HUES48 (cell line): ENCODE data around the gene LGI1.

Experiments
- H3K27ac ChIP-seq: one replicate; pipeline ENCODE4 v1.7.0; 2013; ENCODE audit warnings: low read depth, low read length, inconsistent platforms
- H3K27me3 ChIP-seq: 2 replicates; pipeline ENCODE4 v1.6.1; 2013; ENCODE audit warnings: mild to moderate bottlenecking, low read length; ENCODE audit not compliant: control insufficient read depth, insufficient read depth
- H3K36me3 ChIP-seq: 2 replicates; pipeline ENCODE4 v1.6.1; 2013; ENCODE audit warnings: low read length; ENCODE audit not compliant: control insufficient read depth, insufficient read depth
- H3K4me1 ChIP-seq: 2 replicates; pipeline ENCODE4 v1.6.1; 2013; ENCODE audit warnings: mild to moderate bottlenecking, low read length; ENCODE audit not compliant: control insufficient read depth, insufficient read depth
- H3K4me3 ChIP-seq: 2 replicates; pipeline ENCODE4 v1.5.1; 2013; ENCODE audit warnings: mild to moderate bottlenecking, low read depth, low read length
- H3K9ac ChIP-seq: 2 replicates; pipeline ENCODE4 v1.6.1; 2013; ENCODE audit warnings: mild to moderate bottlenecking, low read depth, low read length, moderate library complexity
- H3K9me3 ChIP-seq: 2 replicates; pipeline ENCODE4 v1.6.1; 2013; ENCODE audit warnings: low read length; ENCODE audit not compliant: control insufficient read depth, insufficient read depth

LGI1 gene

DNA sequence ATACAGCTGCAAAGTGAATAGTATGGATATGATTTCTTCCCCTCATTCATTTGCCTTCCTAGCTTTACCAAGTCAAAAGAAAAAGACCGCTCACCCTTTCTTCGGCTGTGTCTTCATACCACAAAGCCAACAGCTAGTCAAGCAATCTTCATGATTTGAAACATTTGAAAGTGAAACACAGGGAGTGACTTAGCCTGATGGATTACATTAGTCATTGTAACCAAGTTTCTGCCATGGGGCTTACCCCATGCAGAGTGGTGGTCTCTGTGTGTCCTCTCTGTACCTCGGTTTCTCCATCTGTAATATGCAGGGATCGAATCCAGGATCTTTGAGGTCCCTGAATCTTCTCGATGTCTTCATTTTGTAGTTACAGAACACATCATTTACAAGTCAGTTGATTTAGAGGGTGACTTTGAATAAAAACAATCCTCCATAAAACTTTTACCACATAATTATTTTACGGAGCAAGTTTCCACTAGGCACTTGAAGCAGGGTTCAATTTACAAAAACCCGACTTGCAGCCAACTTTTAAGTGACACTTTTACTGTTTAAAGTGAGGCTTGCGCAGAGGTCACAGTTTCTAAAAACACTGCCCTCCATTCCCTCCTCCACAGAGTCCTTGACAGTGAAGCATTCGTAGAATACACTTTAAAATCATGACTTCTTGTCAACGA, 2.2 kb upstream of the LGI1 start:
- peaks cover 61% of the 10 kb centered on the region for H3K4me1 ChIP-seq
- no peak overlapping the region for H3K27ac ChIP-seq
- peaks cover 35% of the 10 kb centered on the region for H3K27me3 ChIP-seq
- no peaks in the 10 kb centered on the region for H3K9me3 ChIP-seq
- H3K4me3 ChIP-seq = no peak overlapping the region
- H3K9ac ChIP-seq = no peak overlapping the region
- H3K36me3 ChIP-seq = no peaks in the 10 kb centered on the region

DNA sequence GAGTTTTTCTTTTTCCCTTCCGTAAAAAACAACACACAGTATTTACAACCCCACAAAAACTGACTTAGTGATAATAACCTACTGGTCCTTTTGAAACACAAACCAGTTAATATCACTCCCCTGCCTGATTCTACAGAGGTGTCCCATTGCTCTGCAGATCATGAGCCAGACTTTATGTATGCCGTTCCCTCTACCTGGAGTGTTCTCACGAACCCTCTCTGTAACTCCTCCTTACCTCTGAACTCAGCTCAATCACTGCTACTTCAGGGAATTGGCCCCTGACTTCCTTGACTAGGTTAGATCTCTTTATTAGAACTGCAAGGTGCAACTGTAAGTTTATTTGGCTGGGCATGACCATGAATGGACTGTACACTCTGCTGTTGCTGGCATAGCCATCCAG, 1.6 kb upstream of the LGI1 start:
- no peaks in the 10 kb centered on the region for H3K9me3 ChIP-seq
- H3K27ac ChIP-seq = no peak overlapping the region
- H3K4me1 ChIP-seq = peaks cover 61% of the 10 kb centered on the region
- H3K9ac ChIP-seq = no peak overlapping the region
- no peaks in the 10 kb centered on the region for H3K36me3 ChIP-seq
- no peak overlapping the region for H3K4me3 ChIP-seq
- peaks cover 35% of the 10 kb centered on the region for H3K27me3 ChIP-seq

DNA sequence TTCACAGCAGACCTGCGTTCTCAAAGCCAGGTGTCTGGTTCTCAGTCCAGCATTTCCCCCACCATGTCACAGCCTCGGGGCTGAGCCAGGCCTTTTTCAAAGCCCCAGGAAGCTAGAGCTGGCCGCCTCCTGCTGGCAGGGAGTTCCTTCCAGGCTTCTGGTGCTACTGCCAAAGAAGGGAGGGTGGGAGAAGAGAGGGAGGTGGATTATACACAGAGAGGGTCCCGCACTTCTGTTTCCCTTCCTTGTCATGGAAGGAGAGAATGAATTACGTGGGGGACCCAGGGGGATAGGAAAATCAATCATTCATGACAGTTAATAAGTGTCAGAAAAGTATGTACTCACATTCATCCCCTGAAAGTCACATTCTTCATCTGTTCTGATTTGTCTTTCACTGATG, 600 bp upstream of the LGI1 start:
- Histone ChIP-seq H3K4me1 (peaks cover 55% of the 10 kb centered on the region), H3K9ac (no peak overlapping the region), H3K36me3 (no peaks in the 10 kb centered on the region), H3K27me3 (peaks cover 35% of the 10 kb centered on the region), H3K4me3 (no peak overlapping the region), H3K27ac (peak overlapping the region; percentile 11), H3K9me3 (no peaks in the 10 kb centered on the region)

DNA sequence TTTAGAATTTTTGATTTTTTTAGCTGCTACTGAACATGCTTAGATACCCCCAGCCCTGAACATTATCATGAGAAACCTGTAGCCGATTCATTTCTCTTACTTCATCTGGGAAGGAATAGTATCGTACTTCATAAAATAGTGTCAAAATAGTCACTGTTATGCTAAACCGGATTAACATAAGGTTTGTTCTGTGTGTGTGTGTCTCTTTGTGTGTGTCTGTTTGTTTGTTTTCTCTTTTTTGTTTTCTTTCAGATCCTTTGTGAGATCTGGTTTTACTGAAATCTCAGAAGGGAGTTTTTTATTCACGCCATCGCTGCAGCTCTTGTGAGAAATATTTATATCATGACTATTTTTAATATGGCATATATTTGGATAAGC, 761 bp downstream of the LGI1 start:
- H3K27ac ChIP-seq = peak overlapping the region; percentile 68
- H3K4me1 ChIP-seq = peaks cover 55% of the 10 kb centered on the region
- peaks cover 35% of the 10 kb centered on the region for H3K27me3 ChIP-seq
- no peaks in the 10 kb centered on the region for H3K9me3 ChIP-seq
- no peaks in the 10 kb centered on the region for H3K36me3 ChIP-seq
- peak overlapping the region; percentile 27; the same call in 1 of the 2 replicates for H3K4me3 ChIP-seq
- no peak overlapping the region for H3K9ac ChIP-seq

DNA sequence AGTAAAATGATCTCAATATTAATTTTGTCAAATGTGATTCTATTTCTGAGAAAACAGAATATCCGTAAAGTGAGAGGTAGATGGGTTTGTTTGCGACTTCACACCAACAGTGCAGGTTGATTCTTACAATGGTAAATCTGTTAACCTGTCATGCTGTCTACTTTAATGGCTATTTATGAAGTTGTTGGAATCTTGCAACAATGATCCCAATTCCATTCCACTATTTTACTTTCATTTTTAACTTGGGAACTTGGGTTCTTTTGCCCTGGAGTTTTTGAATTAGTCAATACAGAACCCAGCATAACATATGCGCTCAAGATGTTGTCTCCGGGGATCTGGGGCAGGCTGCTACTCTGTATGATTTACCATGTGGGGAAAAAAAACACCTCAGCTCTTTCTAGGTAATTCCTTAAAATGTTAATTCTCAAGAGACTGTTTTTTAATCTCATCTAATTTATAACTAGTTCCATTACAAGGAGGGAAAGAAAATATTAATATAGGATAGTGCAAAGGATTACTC, 1.2 kb downstream of the LGI1 start:
- peaks cover 35% of the 10 kb centered on the region for H3K27me3 ChIP-seq
- no peaks in the 10 kb centered on the region for H3K9me3 ChIP-seq
- H3K4me1 ChIP-seq = peaks cover 55% of the 10 kb centered on the region
- peak overlapping the region; percentile 50 for H3K27ac ChIP-seq
- peak overlapping the region; percentile 27 for H3K4me3 ChIP-seq
- no peaks in the 10 kb centered on the region for H3K36me3 ChIP-seq
- H3K9ac ChIP-seq = no peak overlapping the region

DNA sequence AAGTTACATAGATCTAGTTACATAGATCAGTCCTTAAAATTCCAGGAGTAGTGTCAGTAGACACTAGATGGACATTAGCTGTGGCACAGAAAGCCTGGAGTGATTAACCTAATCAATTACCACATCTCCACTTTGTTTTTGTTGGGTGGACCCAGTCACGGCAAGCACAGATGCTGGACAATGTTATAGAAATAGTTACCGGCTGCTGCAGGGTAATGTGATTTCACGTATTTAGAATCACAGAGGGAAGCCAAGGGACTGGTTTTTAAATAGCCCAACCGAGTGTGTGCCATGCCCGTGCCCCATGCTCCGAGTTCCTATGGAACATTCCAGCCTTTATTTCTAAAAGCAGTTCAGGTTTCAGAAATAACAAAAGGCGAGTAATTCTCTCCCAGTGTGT, 2.8 kb downstream of the LGI1 start:
- H3K4me3 ChIP-seq = no peak overlapping the region
- peaks cover 35% of the 10 kb centered on the region for H3K27me3 ChIP-seq
- H3K27ac ChIP-seq = no peak overlapping the region
- no peak overlapping the region for H3K9ac ChIP-seq
- no peaks in the 10 kb centered on the region for H3K36me3 ChIP-seq
- peaks cover 51% of the 10 kb centered on the region for H3K4me1 ChIP-seq
- H3K9me3 ChIP-seq = no peaks in the 10 kb centered on the region

DNA sequence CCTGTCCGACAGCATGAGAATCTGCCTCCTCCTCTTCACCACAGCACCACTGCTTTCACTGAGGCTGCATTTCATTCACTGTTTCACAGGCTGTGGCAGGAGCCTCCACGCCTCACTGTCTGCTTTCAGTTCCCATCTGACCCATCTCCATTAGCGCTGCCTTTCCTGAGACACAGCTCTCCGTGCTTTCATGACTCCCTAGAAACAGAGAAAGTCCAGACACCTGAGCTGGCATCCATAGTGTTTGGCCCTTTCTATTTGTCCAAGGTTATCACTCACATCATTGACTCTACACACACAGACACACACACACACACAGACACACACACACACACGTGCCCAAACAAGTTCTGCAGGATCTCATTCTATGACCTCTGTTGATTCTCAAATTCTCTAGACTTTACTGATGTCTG, 5.2 kb downstream of the LGI1 start:
- H3K4me3 ChIP-seq = no peak overlapping the region
- H3K4me1 ChIP-seq = peaks cover 38% of the 10 kb centered on the region
- no peak overlapping the region for H3K9ac ChIP-seq
- peaks cover 19% of the 10 kb centered on the region for H3K27me3 ChIP-seq
- no peaks in the 10 kb centered on the region for H3K9me3 ChIP-seq
- no peak overlapping the region for H3K27ac ChIP-seq
- H3K36me3 ChIP-seq = no peaks in the 10 kb centered on the region

DNA sequence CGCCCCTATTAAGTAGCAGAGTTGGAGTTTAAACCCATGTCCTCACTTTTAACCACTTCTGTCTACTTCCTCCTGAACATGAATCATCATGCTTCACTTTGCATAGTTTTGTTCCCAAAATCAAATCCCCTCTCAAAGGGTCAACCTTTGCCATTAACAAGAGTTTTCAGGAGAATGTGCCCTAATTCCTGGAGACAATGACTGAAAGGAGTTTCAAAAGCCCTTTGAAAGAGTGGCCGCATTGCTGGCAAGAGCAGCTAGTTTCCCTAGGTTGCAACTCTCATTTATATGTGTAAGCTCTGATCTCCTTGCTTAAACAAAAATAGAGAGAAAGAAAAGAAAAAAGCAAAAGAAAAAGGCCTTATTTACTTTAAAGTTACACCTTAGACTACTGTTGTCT, 9.2 kb downstream of the LGI1 start:
- no peaks in the 10 kb centered on the region for H3K9me3 ChIP-seq
- peaks cover 11% of the 10 kb centered on the region; the same call in 1 of the 2 replicates for H3K4me1 ChIP-seq
- H3K9ac ChIP-seq = no peak overlapping the region
- no peaks in the 10 kb centered on the region for H3K36me3 ChIP-seq
- no peaks in the 10 kb centered on the region for H3K27me3 ChIP-seq
- peak overlapping the region; percentile 56 for H3K27ac ChIP-seq
- H3K4me3 ChIP-seq = no peak overlapping the region

DNA sequence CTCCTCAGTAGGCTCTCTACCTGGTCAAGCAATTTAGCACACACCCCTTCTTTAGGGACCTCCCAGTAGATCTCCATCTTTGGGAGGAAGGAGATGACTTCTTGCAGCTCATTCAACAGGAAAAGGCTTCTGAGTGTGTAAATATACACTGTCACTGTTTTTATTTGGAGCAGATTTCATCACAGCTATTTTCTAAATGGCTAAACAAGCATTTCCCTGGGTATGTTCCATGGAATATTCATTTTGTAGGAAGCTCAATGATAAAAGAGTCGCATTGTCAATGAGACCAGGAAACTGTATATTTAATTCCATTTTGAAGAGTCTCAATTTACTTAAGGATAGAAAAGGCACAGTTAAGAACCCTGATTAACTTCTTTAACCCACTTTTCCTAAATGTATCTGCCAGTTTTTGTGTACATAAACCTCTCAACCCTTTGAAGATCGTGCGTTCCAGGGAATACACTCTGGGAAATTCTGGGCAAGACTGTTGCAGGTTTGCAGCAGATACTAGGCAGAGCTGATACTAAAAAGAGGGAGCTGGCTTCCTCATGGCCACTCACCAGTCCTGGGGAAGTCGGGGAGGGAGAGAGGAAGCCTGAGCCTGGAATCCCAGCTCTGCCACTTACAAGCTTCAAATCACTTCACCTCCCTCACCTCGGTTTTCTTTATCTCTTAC, 10.1 kb downstream of the LGI1 start:
- Histone ChIP-seq H3K27ac (peak overlapping the region; percentile 56), H3K4me3 (no peak overlapping the region), H3K4me1 (peaks cover 11% of the 10 kb centered on the region; the same call in 1 of the 2 replicates), H3K9ac (no peak overlapping the region), H3K27me3 (no peaks in the 10 kb centered on the region), H3K9me3 (no peaks in the 10 kb centered on the region), H3K36me3 (no peaks in the 10 kb centered on the region)

DNA sequence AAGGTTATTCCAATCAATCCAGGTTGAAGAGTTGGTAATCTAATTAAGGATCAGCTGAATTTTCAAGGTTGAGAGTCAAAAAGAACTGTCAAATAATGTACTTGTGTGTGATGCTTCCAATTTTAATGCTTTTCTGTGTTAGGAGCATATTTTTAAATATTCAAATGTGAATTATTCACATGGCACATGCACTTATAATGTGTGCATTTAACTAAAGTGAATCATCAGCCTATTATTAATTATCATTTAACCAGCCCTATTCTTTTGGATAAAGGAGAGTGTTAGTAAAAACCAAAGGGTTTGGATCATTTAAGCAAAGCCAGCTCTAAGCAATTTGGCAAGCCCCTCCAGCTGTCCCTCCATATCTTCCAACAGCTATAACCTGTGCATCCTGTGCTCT, 11.2 kb downstream of the LGI1 start:
- Histone ChIP-seq H3K4me1 (peaks cover 11% of the 10 kb centered on the region; the same call in 1 of the 2 replicates), H3K36me3 (no peaks in the 10 kb centered on the region), H3K27me3 (no peaks in the 10 kb centered on the region), H3K9ac (no peak overlapping the region), H3K27ac (no peak overlapping the region), H3K9me3 (no peaks in the 10 kb centered on the region), H3K4me3 (no peak overlapping the region)

DNA sequence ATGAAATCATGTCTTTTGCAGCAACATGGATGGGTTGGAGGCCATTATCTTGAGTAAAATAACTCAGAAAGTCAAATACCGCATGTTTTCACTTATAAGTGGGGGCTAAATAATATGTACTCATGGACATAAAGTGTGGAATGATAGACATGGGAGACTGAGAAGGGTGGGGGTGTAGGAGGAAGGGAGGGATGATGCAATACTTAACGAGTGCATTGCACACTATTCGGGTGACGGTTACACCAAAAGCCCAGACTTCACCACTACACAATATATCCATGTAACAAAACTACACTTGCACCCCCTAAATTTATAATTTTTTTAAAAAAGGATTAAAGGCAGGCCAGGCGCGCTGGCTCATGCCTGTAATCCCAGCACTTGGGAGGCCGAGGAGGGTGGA, 13.6 kb downstream of the LGI1 start:
- no peaks in the 10 kb centered on the region for H3K27me3 ChIP-seq
- H3K4me3 ChIP-seq = no peak overlapping the region
- H3K27ac ChIP-seq = no peak overlapping the region
- peaks cover 13% of the 10 kb centered on the region for H3K4me1 ChIP-seq
- no peak overlapping the region for H3K9ac ChIP-seq
- no peaks in the 10 kb centered on the region for H3K36me3 ChIP-seq
- no peaks in the 10 kb centered on the region for H3K9me3 ChIP-seq
